Measurements from ENCODE around the gene GPRC5B.

DNA sequence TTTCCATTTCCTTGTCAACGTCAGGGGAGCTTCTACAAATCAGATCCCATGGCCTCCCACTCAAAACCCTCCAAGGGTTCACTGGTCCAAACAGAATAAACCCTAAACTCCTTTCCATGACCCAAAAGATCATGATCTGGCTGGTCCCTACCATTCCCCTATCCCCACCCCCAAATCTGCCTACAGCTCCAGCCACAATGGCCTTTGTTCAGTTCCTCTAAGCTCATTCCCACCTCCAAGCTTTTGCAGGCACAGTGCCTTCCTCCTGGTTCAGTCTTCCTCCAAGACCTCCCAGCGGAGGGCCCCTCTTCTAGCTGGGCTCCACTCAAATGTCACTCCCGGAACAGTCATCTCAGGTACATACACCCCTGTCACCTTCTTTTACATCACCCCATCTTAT lies 2.0 kb downstream of the GPRC5B start:
- TF ChIP-seq KDM4A (IDR thresholded peaks at IDR 0.05; ENCODE audit: low read depth, low read length, severe bottlenecking) (no peak), BRCA1 (IDR thresholded peaks at IDR 0.05; ENCODE audit: low read depth, low read length) (no peak), CTCF (IDR thresholded peaks at IDR 0.05; ENCODE audit: control extremely low read depth in 1 of 3, insufficient read depth in 1 of 3, low read depth in 1 of 3, low read length in 3 of 3) (no peak)
